Activated CD8-positive, alpha-beta memory T cell treated with anti-CD3 and anti-CD28 coated beads, Interleukin-2, amount 50 U/mL, for 4 hours (primary cell): ENCODE measurements around the gene NRBP1.
"Not testable (repeated sequence)": the region's sequence is repeated elsewhere in the genome, so short reads cannot be mapped to it uniquely, and the experiment has no call there.

Experiments
- DNase-seq: peaks from one replicate; pipeline ENCODE4 v3.0.0-alpha.2; 2020

Gene NRBP1

DNA sequence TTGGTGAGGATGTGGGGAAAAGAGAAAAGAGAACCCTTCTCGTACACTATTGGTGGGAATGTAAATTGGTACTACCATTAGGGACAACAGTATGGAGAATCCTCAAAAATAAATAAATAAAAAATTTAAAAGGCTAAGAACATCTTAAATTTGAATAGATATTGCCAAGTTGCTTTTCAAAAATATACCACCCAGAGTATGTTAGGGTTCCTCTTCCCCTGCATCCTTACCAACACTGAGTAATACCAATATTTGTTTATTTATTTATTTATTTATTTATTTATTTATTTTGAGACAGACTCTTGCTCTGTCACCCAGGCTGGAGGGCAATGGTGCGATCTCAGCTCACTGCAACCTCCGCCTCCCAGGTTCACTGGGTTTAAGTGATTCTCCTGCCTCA, 5.5 kb upstream of the NRBP1 start:
- DNase-seq, result no peak

DNA sequence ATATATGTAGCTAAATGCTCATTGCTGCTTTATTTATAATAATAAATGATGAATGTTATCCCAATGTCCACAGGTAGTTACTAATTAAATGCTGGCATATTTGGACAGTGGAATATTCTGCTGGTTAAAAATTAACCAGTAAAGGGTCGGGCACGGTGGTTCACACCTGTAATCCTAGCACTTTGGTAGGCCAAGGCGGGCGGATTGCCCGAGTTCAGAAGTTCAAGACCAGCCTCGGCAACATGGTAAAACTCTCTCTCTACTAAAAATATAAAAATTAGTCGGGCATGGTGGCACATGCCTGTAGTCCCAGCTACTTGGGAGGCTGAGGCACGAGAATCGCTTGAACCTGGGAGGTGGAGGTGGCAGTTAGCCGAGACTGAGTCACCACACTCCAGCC, 3.4 kb upstream of the NRBP1 start:
- DNase-seq, result not testable (repeated sequence)

DNA sequence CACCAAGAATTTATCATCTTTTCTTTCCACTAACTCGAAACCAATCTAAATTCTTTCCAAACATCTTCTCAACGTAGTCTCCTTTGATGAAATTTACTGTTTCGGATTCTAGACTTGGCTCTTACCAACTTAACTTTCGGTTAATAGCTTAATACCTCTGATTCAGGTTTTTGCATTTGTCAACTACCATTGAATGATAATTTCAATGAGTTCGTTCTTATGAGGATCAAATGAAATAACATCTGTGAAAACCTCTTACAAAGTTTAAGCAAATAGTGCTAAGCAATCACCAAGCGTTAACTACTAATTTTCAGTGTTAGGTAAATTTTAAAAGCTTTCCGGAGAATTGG, 593 bp upstream of the NRBP1 start:
- DNase-seq, result no peak

DNA sequence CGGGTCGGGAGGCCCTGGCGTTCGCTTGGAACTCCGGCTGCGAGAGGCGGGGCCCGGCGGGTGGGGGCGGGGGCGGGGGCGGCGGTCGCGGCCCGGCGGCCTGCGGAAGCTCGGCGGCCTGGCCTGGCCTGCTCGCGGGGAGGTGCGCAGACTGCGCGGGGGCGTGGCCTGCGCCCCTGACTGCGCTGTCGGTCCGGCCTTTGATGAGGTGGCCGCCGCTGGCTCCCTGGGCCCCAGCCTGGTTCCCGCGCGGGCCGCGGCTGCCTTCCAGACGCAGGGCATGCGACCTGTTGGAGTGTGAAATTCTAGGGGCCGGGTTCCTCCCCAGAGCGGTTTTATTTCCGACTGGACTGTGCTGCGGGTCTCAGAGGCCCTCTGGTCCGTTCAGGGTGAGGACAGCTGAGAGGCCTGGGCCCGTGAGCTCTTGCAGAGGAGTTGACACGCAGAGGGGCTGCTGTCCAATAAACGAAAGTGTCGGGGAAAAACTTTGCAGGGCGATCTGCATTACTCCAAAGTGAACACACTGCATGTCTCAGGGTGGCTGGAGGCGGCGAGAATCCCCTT, 629 bp downstream of the NRBP1 start:
- peak; percentile 65 for DNase-seq

DNA sequence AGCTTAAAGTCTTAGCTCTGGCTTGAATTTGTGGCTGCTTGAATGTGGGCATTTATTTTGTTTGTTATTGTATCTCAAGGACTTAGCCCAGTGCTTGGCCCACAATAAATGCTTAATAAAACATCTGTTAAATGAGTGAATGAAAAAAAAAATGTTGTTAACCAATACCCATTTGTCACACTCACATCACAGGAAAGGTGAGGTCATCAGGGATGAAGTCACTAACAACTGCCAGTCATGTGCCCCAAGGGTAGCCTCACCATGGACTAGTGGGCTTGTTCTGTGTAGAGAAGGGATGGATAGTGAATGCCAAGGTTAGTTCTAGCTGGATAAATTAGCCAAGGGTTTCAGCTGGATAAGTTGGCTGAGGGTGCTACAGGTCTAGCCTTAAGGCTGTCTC, 3.0 kb downstream of the NRBP1 start:
- DNase-seq, result peak; percentile 22

DNA sequence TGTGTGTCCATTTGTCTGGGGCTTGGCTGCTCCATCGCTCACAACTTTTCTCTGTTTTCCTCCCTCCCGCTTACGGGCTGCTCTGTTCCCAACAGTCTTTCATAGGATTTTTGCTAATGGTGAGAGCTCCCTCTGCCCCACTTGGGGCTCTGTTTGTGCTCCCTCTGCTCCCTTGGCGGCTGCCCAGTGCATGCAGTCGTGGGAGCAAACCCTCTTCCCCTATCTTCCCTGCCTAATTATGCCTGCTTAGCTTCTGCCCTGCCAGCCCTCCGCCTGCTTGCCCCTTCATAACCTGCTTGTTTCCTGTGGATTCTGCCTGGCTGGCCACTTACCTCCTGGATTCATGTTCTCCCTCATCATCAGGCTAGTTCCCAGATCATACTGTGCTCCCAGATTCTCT, 7.2 kb downstream of the NRBP1 start:
- no peak for DNase-seq

DNA sequence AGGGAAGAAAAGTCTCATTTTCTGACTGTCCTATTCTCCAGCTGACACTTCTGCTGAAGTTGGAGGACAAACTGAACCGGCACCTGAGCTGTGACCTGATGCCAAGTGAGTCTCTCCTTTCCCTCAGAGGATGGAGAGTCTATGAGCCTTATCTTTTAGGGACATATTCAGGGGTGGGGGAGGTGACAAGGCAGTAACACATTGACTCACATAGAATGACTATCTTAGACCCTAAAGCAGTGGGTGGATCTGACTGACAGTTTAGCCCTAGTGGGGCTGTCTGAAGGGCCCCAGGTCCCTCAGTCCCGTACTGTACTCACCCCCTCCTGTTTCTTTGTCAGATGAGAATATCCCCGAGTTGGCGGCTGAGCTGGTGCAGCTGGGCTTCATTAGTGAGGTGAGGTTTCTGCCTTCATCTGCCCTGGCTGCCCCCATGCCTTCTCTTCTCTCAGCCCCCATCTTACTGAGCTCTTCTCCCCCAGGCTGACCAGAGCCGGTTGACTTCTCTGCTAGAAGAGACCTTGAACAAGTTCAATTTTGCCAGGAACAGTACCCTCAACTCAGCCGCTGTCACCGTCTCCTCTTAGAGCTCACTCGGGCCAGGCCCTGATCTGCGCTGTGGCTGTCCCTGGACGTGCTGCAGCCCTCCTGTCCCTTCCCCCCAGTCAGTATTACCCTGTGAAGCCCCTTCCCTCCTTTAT, 12.9 kb downstream of the NRBP1 start:
- DNase-seq, result no peak

DNA sequence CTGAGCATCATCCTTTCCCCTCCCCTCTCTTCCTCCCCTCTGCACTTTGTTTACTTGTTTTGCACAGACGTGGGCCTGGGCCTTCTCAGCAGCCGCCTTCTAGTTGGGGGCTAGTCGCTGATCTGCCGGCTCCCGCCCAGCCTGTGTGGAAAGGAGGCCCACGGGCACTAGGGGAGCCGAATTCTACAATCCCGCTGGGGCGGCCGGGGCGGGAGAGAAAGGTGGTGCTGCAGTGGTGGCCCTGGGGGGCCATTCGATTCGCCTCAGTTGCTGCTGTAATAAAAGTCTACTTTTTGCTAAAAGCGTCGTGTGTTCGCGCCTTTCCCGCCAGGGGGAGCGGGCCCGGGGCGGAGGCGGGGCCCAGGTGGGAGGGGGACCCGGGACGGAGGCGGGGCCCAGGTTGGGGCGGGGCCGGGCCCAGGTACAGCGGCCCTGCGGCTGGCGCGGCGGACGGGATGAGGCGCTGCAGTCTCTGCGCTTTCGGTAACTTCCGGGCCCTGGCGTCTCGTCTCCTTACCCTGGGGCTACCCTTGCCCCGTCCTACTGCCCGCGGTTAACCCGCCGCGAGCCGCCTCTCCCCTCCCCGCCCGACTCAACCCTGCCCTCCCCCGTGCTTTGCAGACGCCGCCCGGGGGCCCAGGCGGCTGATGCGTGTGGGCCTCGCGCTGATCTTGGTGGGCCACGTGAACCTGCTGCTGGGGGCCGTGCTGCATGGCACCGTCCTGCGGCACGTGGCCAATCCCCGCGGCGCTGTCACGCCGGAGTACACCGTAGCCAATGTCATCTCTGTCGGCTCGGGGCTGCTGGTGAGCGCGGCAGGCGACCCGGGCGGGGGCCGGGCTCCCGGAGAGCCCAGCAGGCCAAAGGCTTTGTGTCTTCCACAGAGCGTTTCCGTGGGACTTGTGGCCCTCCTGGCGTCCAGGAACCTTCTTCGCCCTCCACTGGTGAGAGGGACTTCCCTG, 13.8 kb downstream of the NRBP1 start, which contains the start of gene KRTCAP3:
Gene KRTCAP3, plus strand, starts transcription at position 424 of the 962 bp plus-strand sequence. Its CDS starts 32 bp downstream, at position 456.
- peak; percentile 59 for DNase-seq

DNA sequence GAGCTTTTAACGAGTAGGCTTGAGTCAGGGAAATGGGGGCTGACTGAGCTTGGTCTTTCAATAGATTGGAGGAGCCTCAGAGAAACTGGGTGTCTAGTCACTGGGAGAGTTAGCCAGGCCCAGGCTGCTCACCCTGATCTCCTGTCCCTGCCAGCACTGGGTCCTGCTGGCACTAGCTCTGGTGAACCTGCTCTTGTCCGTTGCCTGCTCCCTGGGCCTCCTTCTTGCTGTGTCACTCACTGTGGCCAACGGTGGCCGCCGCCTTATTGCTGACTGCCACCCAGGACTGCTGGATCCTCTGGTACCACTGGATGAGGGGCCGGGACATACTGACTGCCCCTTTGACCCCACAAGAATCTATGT, 14.5 kb downstream of the NRBP1 start:
- no peak for DNase-seq

DNA sequence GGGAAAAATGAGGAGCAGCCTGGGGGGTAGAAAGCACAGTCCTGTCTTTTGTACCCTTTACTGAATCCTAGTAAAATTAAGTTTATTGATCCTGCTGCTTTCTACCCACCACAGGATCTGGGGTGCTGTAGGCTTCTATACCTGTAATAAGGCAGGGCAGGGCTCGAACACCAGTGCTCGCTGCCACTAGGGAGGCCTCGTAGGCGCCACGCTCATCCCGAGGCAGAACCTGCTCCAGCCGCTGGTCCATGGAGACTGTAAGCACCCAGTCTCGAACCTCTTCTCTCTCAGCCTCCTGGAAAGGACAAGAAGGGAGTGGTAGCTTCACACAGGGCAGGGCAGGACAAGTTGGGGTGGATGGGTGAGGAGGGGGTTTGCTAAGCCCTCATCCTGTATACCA, 16.7 kb downstream of the NRBP1 start:
- DNase-seq, result no peak

DNA sequence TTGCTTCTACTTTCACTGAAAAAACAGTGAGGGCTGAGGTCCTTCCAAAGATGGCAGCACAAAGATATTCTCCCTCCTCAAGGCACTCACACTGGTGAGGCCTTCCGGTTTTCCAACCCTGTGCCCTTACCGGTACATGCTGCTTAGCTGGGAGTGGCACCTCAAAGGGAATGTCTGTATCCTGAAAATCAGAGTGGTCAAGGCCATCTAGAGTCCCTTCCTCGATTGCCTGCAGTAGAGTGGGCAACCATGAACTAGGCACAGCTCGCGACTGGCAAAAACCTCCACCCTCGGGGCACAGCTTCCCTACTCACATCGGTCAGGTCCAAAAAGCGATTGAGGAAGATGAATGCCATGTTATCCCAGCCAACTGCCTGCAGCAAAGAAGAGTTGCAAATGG, 17.2 kb downstream of the NRBP1 start:
- DNase-seq, result no peak

DNA sequence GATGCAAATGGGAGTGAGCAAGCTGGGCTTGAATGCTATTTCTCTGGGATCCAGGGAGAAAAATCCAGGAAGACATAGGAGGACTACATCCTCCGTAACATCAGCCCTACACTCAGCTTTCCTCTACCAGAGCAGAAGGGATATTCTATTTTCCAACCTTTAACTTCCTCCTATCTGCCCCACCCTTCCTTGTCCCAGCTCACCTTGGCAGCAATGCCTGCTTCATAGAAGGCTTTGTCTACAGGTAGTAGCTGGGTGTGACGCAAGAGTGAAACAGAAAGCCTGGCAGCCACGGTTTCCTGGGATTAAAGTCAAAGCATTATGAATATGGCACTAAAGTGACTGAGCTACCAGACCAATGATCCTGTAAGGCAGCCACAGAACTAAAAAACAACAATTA, 17.6 kb downstream of the NRBP1 start:
- no peak for DNase-seq

DNA sequence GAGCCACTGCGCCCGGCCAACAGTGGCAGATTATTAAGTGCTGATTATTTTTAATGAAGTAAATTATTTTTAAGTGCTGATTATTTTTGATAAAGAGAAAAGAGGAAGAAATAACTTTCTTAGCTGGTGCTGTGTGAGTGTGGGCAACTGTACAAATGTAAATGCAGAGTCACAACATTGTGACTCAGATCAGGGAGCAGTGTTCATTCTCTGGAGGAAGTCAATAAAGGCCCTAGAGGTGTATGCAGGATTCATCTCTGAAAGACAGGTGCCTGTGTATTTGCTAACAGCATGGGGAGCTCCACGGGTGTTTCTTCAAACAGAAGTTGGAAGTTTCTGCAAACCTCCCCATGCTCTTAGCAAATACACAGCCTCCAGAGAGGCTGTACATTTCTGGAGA, 19.9 kb downstream of the NRBP1 start:
- no peak for DNase-seq

DNA sequence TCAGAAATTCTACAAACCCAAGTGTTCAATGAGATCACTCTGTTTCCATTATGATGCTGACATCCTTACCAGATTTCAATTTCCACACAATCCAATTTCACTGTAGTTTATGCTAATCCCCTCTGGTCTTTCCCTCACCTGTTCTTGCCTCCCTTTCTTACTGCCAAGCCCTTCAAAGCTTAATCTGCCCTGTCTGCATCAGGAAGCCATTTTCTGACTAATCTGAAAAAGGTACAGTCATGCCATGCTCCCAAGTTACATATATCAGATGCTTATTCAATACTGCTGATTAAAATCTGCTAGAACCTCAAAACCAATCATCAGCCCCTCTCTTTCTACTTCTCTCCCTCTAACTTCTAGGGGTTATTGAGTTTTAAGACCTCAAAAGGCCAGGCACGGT, 22.7 kb downstream of the NRBP1 start:
- DNase-seq, result no peak

DNA sequence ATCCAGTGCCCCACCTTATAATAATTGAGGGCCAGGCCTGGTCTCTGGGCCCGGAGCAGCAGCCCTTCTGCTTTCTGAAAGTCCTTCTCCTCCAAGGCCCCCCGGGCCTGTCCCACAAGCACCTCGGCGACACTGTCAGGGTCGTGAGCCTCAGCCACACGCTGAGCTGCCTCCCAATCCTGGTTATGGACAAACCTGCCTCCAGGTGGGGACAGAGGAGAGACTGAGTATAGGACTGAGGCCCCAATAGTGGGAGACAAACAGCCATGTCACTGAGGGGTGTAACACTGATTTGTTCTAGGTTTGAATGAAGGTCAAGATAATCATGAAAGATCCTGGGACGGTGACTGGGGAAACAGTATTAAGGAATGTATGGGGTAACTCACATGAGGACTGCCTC, 25.5 kb downstream of the NRBP1 start:
- DNase-seq, result no peak

DNA sequence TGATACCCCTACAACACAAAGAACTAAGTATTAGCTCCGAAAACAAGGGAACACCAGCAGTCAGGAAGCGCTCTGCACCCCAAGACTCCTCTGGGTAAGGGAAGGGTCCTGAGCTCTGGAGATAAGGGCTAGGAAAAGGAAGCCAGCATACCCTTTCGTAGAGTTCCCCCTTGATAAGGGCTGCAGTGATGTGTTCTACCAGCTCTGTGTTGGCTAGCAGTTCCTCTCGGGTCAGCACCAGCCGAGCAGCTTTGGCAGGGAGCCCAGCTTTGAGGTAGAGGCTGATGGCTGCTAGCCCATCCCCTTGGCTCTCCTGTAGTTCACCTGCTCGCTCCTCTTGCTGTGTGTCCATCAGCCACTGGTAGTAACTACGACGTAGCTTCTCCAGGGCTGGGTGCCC, 32.7 kb downstream of the NRBP1 start:
- DNase-seq, result no peak

DNA sequence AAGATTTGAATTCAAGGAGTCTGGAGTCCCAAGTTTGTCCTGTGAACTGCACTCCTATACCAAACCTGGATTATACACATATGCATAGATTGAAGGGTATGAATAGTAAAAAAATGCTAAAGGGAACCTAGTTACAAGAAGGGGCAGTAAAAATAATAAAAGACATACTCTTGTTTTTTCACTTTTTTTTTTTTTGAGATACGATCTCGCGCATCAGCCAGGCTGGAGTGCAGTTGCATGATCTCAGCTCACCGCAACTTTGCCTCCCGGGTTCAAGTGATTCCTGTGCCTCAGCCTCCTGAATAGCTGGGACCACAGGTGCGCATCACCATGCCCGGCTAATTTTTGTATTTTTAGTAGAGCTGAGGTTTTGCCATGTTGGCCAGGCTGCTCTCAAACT, 36.0 kb downstream of the NRBP1 start:
- DNase-seq, result no peak

DNA sequence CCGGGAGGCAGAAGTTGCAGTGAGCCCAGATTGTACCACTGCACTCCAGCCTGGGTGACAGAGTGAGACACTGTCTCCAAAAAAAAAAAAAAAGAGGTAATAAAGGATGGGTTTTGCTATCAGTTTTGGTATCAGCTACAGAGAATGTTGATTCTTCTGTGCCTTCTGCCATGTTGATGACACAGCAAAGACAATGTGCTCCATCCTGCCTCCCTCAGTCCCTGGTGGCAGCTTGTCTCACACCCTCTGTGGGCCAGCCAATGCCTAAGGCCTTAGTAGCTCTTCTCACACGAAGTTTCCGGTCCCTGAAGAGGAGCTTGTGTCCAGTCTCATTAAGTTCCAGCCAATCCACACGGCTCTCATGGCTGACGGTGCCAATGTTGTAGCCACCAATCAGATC, 43.5 kb downstream of the NRBP1 start:
- no peak for DNase-seq

DNA sequence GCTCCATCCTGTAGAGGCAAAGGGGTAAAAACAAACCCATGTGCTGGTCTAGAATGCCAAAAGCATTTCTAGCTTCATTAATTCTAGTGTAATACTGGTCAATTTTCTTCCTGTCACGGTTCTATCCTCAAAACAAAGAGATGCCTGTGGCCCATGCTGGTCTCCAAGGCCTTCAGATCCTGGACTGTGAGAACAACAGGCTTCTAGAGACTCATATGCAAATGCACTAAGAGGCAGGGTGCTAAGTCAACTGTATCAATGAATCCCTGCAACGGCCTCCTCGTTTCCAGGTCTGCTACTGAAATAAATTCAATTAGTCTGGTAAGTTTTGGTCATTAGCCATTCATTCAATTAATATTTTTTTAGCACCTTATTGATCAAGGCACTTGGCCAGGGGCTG, 57.1 kb downstream of the NRBP1 start:
- no peak for DNase-seq

DNA sequence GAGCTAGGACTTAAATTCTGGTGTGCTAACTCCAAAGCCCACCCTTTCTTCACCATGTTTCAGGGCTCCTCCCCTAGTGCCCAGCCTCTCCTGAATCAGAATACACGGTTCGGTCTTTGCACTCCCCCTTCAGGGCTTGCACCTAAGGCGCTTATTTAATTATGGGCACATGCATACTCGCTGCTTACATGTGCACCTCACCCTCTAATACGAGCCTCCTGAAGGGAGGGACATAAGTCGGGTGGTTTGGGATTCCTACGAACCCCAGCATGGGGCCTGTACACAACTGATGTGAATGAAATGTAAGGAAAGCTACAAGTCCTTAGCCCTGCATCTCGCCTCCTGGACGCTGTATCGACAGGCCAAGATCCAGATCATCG, 60.7 kb downstream of the NRBP1 start:
- no peak for DNase-seq

DNA sequence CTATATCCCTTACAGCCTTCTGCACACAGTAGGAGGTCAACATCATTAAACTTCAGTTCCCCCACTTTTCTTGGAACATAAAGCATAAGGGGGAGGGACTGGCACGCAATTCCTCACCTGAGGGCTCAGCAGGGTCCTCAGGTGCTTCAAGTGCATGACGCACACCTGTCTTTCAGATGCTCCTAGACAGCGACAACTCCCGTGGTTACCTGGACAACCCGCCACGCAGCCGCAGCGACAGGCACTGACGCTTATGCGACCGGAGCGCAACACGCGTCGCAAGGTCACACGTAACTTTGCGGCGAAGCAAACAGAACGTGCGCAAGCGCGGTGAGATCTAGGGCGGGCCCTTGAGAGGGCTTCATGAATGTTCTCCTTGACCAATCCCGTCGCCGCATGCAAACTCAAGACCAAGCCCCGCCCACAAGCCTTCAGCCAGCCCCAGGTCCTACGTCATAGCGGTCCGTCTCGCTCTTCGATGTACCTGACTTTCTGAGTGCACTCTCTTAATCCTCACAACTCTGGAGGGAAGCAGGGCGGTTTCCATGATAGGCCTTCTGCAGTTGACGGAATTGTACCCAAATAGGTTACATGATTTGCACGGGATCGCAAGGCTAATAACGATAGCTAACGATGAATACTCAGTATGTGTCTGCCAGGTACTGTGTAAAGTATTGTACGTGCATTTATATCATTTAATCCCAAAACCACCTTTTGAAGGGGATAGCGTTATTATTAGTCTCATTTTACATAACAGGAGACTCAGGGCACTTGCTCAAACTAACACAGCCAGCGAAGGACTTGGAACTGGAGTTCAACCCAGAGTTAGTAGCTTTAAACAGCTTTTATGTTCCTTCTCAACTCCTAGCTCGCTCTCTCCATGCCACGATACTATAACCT, 61.3 kb downstream of the NRBP1 start, which contains the start of gene IFT172:
Gene IFT172, minus strand, starts transcription at position 246 of the 900 bp plus-strand sequence. Its CDS starts 90 bp downstream, at position 156.
- peak; percentile 98 for DNase-seq
